ENCODE results near the gene PGC. TPM values are rescaled to one million over a fixed set of nuclear protein-coding genes. Genes with fewer than 3 reads are reported as not detected.

The PGC gene
- total RNA-seq, 1 experiment from 2014 or later = 0.63 TPM

DNA sequence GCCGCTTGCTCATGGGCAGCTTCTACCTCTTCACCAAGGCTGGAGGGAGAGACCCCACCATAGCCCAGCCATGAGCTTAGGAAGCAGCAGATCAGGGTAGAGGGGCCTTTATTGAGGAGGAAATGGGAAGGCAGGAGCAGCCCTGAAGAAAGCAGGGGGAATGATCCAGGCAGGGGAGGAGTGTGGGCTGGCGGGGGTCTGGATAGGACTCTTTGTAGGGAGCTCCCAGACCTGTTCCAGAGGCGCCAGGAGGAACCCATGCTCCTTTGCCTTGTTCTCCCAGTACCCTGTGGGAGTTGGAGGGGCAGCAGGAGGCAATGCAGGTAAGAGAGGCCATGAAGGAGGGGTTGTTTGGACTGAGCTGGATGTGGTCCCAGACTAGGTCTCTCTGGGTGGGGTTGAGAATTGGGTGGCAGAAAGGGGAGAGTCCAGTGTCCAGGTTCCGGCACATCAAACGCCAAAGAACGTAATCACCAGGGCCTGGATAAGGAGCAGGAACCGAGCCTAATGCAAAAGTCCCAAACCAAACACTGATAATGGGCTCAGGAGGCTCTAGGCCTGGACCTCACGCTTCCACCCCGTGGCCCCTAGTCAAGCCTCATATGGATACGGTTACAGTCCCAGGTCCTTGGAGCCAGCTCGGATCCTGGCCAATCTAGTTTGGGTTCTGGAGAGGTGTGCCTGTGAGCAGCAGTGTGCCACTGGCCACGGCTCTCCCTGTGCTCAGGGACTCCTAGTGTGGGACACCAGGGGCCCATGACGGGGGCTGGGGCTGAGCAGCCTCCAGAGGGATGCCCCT lies 12.1 kb upstream of the PGC start (continued):
- TF ChIP-seq, protein P1, sequence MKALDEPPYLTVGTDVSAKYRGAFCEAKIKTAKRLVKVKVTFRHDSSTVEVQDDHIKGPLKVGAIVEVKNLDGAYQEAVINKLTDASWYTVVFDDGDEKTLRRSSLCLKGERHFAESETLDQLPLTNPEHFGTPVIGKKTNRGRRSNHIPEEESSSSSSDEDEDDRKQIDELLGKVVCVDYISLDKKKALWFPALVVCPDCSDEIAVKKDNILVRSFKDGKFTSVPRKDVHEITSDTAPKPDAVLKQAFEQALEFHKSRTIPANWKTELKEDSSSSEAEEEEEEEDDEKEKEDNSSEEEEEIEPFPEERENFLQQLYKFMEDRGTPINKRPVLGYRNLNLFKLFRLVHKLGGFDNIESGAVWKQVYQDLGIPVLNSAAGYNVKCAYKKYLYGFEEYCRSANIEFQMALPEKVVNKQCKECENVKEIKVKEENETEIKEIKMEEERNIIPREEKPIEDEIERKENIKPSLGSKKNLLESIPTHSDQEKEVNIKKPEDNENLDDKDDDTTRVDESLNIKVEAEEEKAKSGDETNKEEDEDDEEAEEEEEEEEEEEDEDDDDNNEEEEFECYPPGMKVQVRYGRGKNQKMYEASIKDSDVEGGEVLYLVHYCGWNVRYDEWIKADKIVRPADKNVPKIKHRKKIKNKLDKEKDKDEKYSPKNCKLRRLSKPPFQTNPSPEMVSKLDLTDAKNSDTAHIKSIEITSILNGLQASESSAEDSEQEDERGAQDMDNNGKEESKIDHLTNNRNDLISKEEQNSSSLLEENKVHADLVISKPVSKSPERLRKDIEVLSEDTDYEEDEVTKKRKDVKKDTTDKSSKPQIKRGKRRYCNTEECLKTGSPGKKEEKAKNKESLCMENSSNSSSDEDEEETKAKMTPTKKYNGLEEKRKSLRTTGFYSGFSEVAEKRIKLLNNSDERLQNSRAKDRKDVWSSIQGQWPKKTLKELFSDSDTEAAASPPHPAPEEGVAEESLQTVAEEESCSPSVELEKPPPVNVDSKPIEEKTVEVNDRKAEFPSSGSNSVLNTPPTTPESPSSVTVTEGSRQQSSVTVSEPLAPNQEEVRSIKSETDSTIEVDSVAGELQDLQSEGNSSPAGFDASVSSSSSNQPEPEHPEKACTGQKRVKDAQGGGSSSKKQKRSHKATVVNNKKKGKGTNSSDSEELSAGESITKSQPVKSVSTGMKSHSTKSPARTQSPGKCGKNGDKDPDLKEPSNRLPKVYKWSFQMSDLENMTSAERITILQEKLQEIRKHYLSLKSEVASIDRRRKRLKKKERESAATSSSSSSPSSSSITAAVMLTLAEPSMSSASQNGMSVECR (CRISPR knock-in tag; IDR thresholded peaks at IDR 0.05; ENCODE audit: borderline replicate concordance) = no peak
- no peak for TF ChIP-seq NFE2L1 (CRISPR knock-in tag; IDR thresholded peaks at IDR 0.05)
- no peak for TF ChIP-seq NR2C2 (CRISPR knock-in tag; IDR thresholded peaks at IDR 0.05)
- TF ChIP-seq FOXJ3 (CRISPR knock-in tag; IDR thresholded peaks at IDR 0.05; ENCODE audit: borderline replicate concordance) = no peak
- TF ChIP-seq, protein P2, sequence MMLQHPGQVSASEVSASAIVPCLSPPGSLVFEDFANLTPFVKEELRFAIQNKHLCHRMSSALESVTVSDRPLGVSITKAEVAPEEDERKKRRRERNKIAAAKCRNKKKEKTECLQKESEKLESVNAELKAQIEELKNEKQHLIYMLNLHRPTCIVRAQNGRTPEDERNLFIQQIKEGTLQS (CRISPR knock-in tag; conservative IDR thresholded peaks at IDR 0.05) = no peak
- TF ChIP-seq, protein P3, sequence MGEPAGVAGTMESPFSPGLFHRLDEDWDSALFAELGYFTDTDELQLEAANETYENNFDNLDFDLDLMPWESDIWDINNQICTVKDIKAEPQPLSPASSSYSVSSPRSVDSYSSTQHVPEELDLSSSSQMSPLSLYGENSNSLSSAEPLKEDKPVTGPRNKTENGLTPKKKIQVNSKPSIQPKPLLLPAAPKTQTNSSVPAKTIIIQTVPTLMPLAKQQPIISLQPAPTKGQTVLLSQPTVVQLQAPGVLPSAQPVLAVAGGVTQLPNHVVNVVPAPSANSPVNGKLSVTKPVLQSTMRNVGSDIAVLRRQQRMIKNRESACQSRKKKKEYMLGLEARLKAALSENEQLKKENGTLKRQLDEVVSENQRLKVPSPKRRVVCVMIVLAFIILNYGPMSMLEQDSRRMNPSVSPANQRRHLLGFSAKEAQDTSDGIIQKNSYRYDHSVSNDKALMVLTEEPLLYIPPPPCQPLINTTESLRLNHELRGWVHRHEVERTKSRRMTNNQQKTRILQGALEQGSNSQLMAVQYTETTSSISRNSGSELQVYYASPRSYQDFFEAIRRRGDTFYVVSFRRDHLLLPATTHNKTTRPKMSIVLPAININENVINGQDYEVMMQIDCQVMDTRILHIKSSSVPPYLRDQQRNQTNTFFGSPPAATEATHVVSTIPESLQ (CRISPR knock-in tag; IDR thresholded peaks at IDR 0.05) = no peak
- TF ChIP-seq, protein P4, sequence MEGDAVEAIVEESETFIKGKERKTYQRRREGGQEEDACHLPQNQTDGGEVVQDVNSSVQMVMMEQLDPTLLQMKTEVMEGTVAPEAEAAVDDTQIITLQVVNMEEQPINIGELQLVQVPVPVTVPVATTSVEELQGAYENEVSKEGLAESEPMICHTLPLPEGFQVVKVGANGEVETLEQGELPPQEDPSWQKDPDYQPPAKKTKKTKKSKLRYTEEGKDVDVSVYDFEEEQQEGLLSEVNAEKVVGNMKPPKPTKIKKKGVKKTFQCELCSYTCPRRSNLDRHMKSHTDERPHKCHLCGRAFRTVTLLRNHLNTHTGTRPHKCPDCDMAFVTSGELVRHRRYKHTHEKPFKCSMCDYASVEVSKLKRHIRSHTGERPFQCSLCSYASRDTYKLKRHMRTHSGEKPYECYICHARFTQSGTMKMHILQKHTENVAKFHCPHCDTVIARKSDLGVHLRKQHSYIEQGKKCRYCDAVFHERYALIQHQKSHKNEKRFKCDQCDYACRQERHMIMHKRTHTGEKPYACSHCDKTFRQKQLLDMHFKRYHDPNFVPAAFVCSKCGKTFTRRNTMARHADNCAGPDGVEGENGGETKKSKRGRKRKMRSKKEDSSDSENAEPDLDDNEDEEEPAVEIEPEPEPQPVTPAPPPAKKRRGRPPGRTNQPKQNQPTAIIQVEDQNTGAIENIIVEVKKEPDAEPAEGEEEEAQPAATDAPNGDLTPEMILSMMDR (IDR thresholded peaks at IDR 0.05) = no peak

DNA sequence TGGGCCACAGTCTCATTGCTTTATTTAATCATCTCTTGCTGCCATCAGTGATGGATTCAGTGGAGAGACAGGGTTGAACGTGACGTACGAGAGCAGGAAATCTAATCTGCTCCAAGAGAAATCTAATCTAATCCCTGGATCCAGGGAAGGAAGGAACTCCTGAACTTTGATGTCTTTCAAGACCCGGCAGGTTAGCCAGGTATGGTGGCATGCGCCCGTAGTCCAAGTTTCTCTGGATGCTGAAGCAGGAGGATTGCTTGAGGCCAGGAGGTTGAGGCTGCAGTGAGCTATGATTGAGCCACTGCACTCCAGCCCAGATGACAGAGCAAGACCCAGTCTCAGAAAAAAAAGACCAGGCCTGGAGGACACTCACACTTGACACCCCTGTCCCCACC lies 11.4 kb upstream of the PGC start:
- no peaks in the 10 kb centered on the region for H3K9me3 Mint-ChIP-seq
- no peaks in the 10 kb centered on the region for H3K36me3 Mint-ChIP-seq
- no peak overlapping the region for H3K27ac Mint-ChIP-seq
- ChIA-PET CTCF (interaction anchor here (0.5 kb wide), 1 partner anchor 93 kb away, joined by 3 read pairs; no protein-coding TSS in a partner anchor), POLR2A (no interaction called here)
- no peaks in the 10 kb centered on the region; the same call in 1 of the 2 replicates for H3K27me3 Mint-ChIP-seq (ENCODE audit: low read depth)
- no peak for DNase-seq (ENCODE audit: low spot score)
- no peak for ATAC-seq
- H3K4me1 Mint-ChIP-seq = peaks cover 6% of the 10 kb centered on the region
- H3K4me3 Mint-ChIP-seq = no peak overlapping the region
- TF ChIP-seq TEAD4 (CRISPR knock-in tag; IDR thresholded peaks at IDR 0.05) (no peak), ZNF219 (CRISPR knock-in tag; IDR thresholded peaks at IDR 0.05; ENCODE audit: borderline replicate concordance) (no peak), RELA (CRISPR knock-in tag; IDR thresholded peaks at IDR 0.05; ENCODE audit: borderline replicate concordance) (no peak), ZNF416 (CRISPR knock-in tag; IDR thresholded peaks at IDR 0.05) (no peak)
- TF ChIP-seq, protein P5, sequence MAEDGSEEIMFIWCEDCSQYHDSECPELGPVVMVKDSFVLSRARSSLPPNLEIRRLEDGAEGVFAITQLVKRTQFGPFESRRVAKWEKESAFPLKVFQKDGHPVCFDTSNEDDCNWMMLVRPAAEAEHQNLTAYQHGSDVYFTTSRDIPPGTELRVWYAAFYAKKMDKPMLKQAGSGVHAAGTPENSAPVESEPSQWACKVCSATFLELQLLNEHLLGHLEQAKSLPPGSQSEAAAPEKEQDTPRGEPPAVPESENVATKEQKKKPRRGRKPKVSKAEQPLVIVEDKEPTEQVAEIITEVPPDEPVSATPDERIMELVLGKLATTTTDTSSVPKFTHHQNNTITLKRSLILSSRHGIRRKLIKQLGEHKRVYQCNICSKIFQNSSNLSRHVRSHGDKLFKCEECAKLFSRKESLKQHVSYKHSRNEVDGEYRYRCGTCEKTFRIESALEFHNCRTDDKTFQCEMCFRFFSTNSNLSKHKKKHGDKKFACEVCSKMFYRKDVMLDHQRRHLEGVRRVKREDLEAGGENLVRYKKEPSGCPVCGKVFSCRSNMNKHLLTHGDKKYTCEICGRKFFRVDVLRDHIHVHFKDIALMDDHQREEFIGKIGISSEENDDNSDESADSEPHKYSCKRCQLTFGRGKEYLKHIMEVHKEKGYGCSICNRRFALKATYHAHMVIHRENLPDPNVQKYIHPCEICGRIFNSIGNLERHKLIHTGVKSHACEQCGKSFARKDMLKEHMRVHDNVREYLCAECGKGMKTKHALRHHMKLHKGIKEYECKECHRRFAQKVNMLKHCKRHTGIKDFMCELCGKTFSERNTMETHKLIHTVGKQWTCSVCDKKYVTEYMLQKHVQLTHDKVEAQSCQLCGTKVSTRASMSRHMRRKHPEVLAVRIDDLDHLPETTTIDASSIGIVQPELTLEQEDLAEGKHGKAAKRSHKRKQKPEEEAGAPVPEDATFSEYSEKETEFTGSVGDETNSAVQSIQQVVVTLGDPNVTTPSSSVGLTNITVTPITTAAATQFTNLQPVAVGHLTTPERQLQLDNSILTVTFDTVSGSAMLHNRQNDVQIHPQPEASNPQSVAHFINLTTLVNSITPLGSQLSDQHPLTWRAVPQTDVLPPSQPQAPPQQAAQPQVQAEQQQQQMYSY (CRISPR knock-in tag; IDR thresholded peaks at IDR 0.05) = no peak
- TF ChIP-seq, protein P6, sequence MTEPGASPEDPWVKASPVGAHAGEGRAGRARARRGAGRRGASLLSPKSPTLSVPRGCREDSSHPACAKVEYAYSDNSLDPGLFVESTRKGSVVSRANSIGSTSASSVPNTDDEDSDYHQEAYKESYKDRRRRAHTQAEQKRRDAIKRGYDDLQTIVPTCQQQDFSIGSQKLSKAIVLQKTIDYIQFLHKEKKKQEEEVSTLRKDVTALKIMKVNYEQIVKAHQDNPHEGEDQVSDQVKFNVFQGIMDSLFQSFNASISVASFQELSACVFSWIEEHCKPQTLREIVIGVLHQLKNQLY (CRISPR knock-in tag; IDR thresholded peaks at IDR 0.05) = no peak
- TF ChIP-seq, protein P7, sequence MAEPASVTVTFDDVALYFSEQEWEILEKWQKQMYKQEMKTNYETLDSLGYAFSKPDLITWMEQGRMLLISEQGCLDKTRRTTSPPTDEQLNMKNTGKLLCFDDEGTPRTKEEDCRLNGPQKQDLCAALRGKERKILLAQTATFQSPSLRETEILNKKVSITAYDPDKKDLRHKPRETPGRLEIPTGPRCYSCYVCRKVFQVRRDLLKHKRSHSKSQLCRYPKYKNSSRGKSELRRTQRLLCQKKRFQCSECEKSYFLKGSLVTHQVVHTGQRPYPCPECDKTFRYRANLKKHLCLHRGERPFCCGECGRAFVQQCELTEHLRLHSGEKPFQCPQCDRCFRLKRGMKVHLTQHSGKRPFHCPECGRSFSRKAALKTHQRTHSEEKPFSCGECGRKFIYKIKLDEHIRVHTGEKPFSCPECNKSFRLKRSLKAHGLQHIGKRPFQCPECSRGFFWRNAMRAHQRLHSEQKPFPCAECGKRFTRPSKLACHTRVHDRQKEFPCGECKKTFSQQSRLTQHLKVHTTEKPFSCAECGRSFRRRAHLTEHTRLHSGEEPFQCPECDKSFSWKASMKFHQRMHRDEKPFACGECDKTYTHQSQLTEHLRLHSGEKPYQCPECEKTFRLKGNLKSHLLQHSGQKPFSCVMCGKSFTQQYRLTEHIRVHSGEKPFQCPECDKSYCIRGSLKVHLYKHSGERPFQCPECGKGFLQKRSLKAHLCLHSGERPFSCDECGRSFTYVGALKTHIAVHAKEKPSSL (CRISPR knock-in tag; conservative IDR thresholded peaks at IDR 0.05) = no peak
- TF ChIP-seq, protein P8, sequence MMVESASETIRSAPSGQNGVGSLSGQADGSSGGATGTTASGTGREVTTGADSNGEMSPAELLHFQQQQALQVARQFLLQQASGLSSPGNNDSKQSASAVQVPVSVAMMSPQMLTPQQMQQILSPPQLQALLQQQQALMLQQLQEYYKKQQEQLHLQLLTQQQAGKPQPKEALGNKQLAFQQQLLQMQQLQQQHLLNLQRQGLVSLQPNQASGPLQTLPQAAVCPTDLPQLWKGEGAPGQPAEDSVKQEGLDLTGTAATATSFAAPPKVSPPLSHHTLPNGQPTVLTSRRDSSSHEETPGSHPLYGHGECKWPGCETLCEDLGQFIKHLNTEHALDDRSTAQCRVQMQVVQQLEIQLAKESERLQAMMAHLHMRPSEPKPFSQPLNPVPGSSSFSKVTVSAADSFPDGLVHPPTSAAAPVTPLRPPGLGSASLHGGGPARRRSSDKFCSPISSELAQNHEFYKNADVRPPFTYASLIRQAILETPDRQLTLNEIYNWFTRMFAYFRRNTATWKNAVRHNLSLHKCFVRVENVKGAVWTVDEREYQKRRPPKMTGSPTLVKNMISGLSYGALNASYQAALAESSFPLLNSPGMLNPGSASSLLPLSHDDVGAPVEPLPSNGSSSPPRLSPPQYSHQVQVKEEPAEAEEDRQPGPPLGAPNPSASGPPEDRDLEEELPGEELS (CRISPR knock-in tag; IDR thresholded peaks at IDR 0.05) = no peak
- TF ChIP-seq, protein P9, sequence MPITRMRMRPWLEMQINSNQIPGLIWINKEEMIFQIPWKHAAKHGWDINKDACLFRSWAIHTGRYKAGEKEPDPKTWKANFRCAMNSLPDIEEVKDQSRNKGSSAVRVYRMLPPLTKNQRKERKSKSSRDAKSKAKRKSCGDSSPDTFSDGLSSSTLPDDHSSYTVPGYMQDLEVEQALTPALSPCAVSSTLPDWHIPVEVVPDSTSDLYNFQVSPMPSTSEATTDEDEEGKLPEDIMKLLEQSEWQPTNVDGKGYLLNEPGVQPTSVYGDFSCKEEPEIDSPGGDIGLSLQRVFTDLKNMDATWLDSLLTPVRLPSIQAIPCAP (CRISPR knock-in tag; IDR thresholded peaks at IDR 0.05) = no peak
